Measurements from ENCODE around the gene SIRT1. TPM values are rescaled to one million over a fixed set of nuclear protein-coding genes. Genes with fewer than 3 reads are reported as not detected.
"Not testable (repeated sequence)": the region's sequence is repeated elsewhere in the genome, so short reads cannot be mapped to it uniquely, and the experiment has no call there.

Gene SIRT1
- total and polyA plus RNA-seq, 2 of the 4 experiments (the other 2 are of a cell fraction), result 9.5 to 12.9 TPM

DNA sequence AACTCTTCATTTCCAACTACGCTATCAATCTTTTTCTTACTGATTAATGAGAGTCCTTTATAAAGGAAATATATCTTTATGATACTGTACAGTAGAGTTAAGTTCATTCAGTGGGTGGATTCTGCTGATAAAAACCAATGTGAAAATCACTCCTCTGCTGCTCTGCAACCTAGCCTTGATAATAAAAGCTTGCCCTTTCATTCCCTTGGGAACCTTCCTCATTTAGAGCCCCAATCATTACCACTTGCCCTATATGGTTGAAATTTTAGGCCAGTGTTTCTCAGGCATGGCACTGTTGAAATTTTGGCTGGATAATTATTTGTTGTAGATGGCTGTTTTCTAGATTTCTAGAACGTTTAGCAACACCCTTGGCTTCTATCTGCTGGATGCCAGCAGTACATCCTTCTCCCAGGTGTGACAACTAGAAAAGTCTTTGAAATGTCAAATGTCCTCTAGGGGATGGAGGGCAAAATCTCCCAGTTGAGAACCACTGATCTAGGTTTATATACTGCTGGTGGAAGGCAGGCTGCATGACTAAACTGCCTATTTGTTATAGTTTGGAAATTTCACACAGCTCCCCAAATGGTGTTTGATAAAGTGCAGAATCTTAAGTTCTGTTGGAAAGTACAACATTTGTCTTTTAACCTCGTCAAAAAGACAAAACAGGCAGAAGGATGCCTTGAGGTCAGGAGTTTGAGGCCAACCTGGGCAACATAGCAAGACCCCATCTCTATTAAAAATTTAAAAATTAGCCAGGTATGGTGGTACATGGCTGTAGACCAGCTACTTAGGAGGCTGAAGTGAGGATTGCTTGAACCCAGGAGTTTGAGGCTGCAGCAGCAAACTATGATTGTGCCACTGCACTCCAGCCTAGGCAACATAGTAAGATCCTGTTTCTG lies 8.9 kb upstream of the SIRT1 start:
- TF ChIP-seq BHLHE40 (IDR thresholded peaks at IDR 0.05; ENCODE audit: low read depth, low read length) (no peak), RFX5 (IDR thresholded peaks at IDR 0.05; ENCODE audit: low read depth, low read length) (no peak)

GRCh38 chr10:67877421-67877820 lies 7.0 kb upstream of the SIRT1 start:
- DNase-seq; H3K27ac ChIP-seq (ENCODE audit: insufficient read depth, low read length); H3K4me1 ChIP-seq (ENCODE audit: control insufficient read depth, insufficient read depth, low read length); H3K18ac ChIP-seq (ENCODE audit: low read depth, low read length); H2AFZ ChIP-seq (replicated peaks; ENCODE audit: low read length, poor library complexity); H2AK5ac ChIP-seq (ENCODE audit: low read depth, low read length); H3K27me3 ChIP-seq (ENCODE audit: control insufficient read depth, insufficient read depth, low read length); H2BK5ac ChIP-seq (ENCODE audit: low read depth, low read length, poor library complexity, severe bottlenecking); H3K9ac ChIP-seq (ENCODE audit: low read depth, low read length); intact Hi-C loops (cut with micrococcal nuclease); H3K9me1 ChIP-seq (ENCODE audit: insufficient read depth, low read length); H3K23ac ChIP-seq (ENCODE audit: low read depth, low read length); CTCF ChIA-PET; H3K36me3 ChIP-seq (ENCODE audit: control insufficient read depth, insufficient read depth, low read length); H4K91ac ChIP-seq (ENCODE audit: insufficient read depth, low read depth, low read length); H4K20me1 ChIP-seq (ENCODE audit: insufficient read depth, low read length); ATAC-seq (ENCODE audit: low read depth); H3K4me3 ChIP-seq (ENCODE audit: insufficient read depth, low read depth, low read length); H2BK15ac ChIP-seq (ENCODE audit: low read depth, low read length); dilution Hi-C loops (cut with HindIII; ENCODE audit: low sequenced_read_pairs, unreplicated experiment); H4K5ac ChIP-seq (ENCODE audit: low read depth, low read length); H2BK120ac ChIP-seq (ENCODE audit: low read depth, low read length); POLR2A ChIA-PET (ENCODE audit: unreplicated experiment); H3K9me3 ChIP-seq (ENCODE audit: control insufficient read depth, insufficient read depth, low read length); H3K14ac ChIP-seq (replicated peaks; ENCODE audit: low read depth, low read length); H4K8ac ChIP-seq (ENCODE audit: low read depth in 2 of 2, low read length in 2 of 2); in situ Hi-C loops (cut with MboI; ENCODE audit: low sequenced_read_pairs); H3K79me1 ChIP-seq (ENCODE audit: low read depth in 1 of 2, low read length in 2 of 2); H3K4me2 ChIP-seq (ENCODE audit: low read depth, low read length); BruUV-seq (replicated peaks); H3K4ac ChIP-seq (ENCODE audit: low read depth, low read length); H3K56ac ChIP-seq (ENCODE audit: extremely low read depth, insufficient read depth, low read length); H2AK9ac ChIP-seq (replicated peaks; ENCODE audit: low read depth, low read length, poor library complexity); H2BK20ac ChIP-seq (ENCODE audit: low read depth, low read length): not testable (repeated sequence)
- no CpG with 5 or more reads among the region's 11 CpGs for WGBS, 2 experiments (ENCODE audit: extremely low coverage in 2 of 2, insufficient read length in 1 of 2)

More for the DNA sequence above, 8.9 kb upstream of the SIRT1 start:
- in situ Hi-C loops (cut with MboI; ENCODE audit: low sequenced_read_pairs) (no loop called here), intact Hi-C loops (cut with micrococcal nuclease) (no loop called here), dilution Hi-C loops (cut with HindIII; ENCODE audit: low sequenced_read_pairs, unreplicated experiment) (no loop called here)
- H2BK5ac ChIP-seq (ENCODE audit: low read depth, low read length, poor library complexity, severe bottlenecking), result no peak overlapping the region
- H2BK20ac ChIP-seq (ENCODE audit: low read depth, low read length), result no peak overlapping the region
- no peak overlapping the region for H3K27ac ChIP-seq (ENCODE audit: insufficient read depth, low read length)
- POLR2A ChIA-PET (ENCODE audit: unreplicated experiment), result no interaction called here
- H2BK120ac ChIP-seq (ENCODE audit: low read depth, low read length), result no peak overlapping the region
- no peaks in the 10 kb centered on the region for H3K9me1 ChIP-seq (ENCODE audit: insufficient read depth, low read length)
- no peak overlapping the region for H3K9ac ChIP-seq (ENCODE audit: low read depth, low read length)
- no peak overlapping the region for H4K5ac ChIP-seq (ENCODE audit: low read depth, low read length)
- H4K20me1 ChIP-seq (ENCODE audit: insufficient read depth, low read length), result no peaks in the 10 kb centered on the region
- H3K4me3 ChIP-seq (ENCODE audit: insufficient read depth, low read depth, low read length), result no peak overlapping the region
- H3K9me3 ChIP-seq (ENCODE audit: control insufficient read depth, insufficient read depth, low read length), result no peaks in the 10 kb centered on the region
- no CpG with 5 or more reads among the region's 3 CpGs for WGBS, 2 experiments (ENCODE audit: extremely low coverage in 2 of 2, insufficient read length in 1 of 2)
- no peak overlapping the region for H3K23ac ChIP-seq (ENCODE audit: low read depth, low read length)
- no peak for DNase-seq
- H2BK15ac ChIP-seq (ENCODE audit: low read depth, low read length), result no peak overlapping the region
- no peak overlapping the region for H4K91ac ChIP-seq (ENCODE audit: insufficient read depth, low read depth, low read length)
- no peak overlapping the region for H3K4ac ChIP-seq (ENCODE audit: low read depth, low read length)
- no peak overlapping the region for H3K56ac ChIP-seq (ENCODE audit: extremely low read depth, insufficient read depth, low read length)
- H3K4me1 ChIP-seq (ENCODE audit: control insufficient read depth, insufficient read depth, low read length), result no peaks in the 10 kb centered on the region
- CTCF ChIA-PET, result no interaction called here
- H3K27me3 ChIP-seq (ENCODE audit: control insufficient read depth, insufficient read depth, low read length), result 0 out of 2 replicates have a peak, but pooled peaks cover 2% of the 10 kb centered on the region
- no peak overlapping the region for H3K14ac ChIP-seq (replicated peaks; ENCODE audit: low read depth, low read length)
- no peaks in the 10 kb centered on the region for H3K36me3 ChIP-seq (ENCODE audit: control insufficient read depth, insufficient read depth, low read length)
- no peak for ATAC-seq (ENCODE audit: low read depth)
- H2AK9ac ChIP-seq (replicated peaks; ENCODE audit: low read depth, low read length, poor library complexity), result no peak overlapping the region
- no peak overlapping the region for H2AFZ ChIP-seq (replicated peaks; ENCODE audit: low read length, poor library complexity)
- no peak overlapping the region for H3K4me2 ChIP-seq (ENCODE audit: low read depth, low read length)
- H4K8ac ChIP-seq (ENCODE audit: low read depth in 2 of 2, low read length in 2 of 2), result no peak overlapping the region
- H2AK5ac ChIP-seq (ENCODE audit: low read depth, low read length), result no peak overlapping the region
- BruUV-seq (replicated peaks), result no TSS peak
- no peak overlapping the region for H3K18ac ChIP-seq (ENCODE audit: low read depth, low read length)
- no peaks in the 10 kb centered on the region for H3K79me1 ChIP-seq (ENCODE audit: low read depth in 1 of 2, low read length in 2 of 2)
